HepG2 (cell line): Measurements from ENCODE around the gene RTBDN. TPM values are rescaled to one million over a fixed set of nuclear protein-coding genes. Genes with fewer than 3 reads are reported as not detected.

ENCODE experiments used
- ATF2 ChIP-seq: sonication (generic); formaldehyde crosslinking; IDR thresholded peaks from 2 replicates; pipeline ENCODE4 v1.4.0; 2020; ENCODE audit warnings: missing genetic modification reagents
- CCDC6 ChIP-seq: sonication (generic); formaldehyde crosslinking; IDR thresholded peaks from 2 replicates; pipeline ENCODE4 v1.8.1; 2022; ENCODE audit warnings: mild to moderate bottlenecking, missing genetic modification reagents, moderate library complexity
- E2F2 ChIP-seq: sonication (generic); formaldehyde crosslinking; IDR thresholded peaks from 2 replicates; pipeline ENCODE4 v1.4.0; 2020; ENCODE audit warnings: missing genetic modification reagents, borderline replicate concordance
- GABPA ChIP-seq, 2 experiments: IDR thresholded peaks; 2 replicates each; pipeline ENCODE4 v1.6.1; 2011 to 2016; ENCODE audit warnings: low read depth in 2 of 2, low read length in 1 of 2, missing biosample characterization in 1 of 2, missing genetic modification characterization in 1 of 2
- HMG20B ChIP-seq: conservative IDR thresholded peaks from 2 replicates; pipeline ENCODE4 v1.6.1; 2016; ENCODE audit warnings: missing genetic modification reagents, missing compliant biosample characterization
- HNRNPL ChIP-seq: fragments of 200-400 bp; formaldehyde crosslinking; IDR thresholded peaks from 2 replicates; pipeline ENCODE4 v1.6.1; 2017; ENCODE audit warnings: mild to moderate bottlenecking, low read depth, low read length
- IRF9 ChIP-seq: sonication (generic); formaldehyde crosslinking; IDR thresholded peaks from 2 replicates; pipeline ENCODE4 v1.8.0; 2022; ENCODE audit warnings: missing genetic modification reagents, mild to moderate bottlenecking, borderline replicate concordance
- MAFF ChIP-seq: IDR thresholded peaks from 2 replicates; pipeline ENCODE4 v1.6.1; 2011; ENCODE audit warnings: low read depth, low read length, improper control_type of control experiment
- MYC ChIP-seq: sonication (generic); formaldehyde crosslinking; IDR thresholded peaks from 2 replicates; pipeline ENCODE4 v1.9.0; 2021; ENCODE audit warnings: missing genetic modification reagents, borderline replicate concordance
- NFKBIZ ChIP-seq: IDR thresholded peaks from 2 replicates; pipeline ENCODE4 v1.6.1; 2018; ENCODE audit warnings: missing genetic modification reagents, missing compliant biosample characterization
- PRDM15 ChIP-seq: sonication (generic); formaldehyde crosslinking; IDR thresholded peaks from 2 replicates; pipeline ENCODE4 v1.4.0; 2020; ENCODE audit warnings: missing genetic modification reagents
- SALL2 ChIP-seq: sonication (generic); formaldehyde crosslinking; IDR thresholded peaks from 2 replicates; pipeline ENCODE4 v1.8.1; 2023; ENCODE audit warnings: mild to moderate bottlenecking, missing genetic modification reagents, inconsistent platforms
- SRSF4 ChIP-seq: fragments of 200-400 bp; formaldehyde crosslinking; IDR thresholded peaks from one replicate; pipeline ENCODE4 v1.6.1; 2018; ENCODE audit warnings: mild to moderate bottlenecking, low read depth, low read length, moderate library complexity; ENCODE audit not compliant: poor library complexity, severe bottlenecking
- SUZ12 ChIP-seq: fragments of 150-350 bp; IDR thresholded peaks from 2 replicates; pipeline ENCODE4 v1.6.1; 2014; ENCODE audit warnings: low read depth, low read length
- TBL1XR1 ChIP-seq: fragments of 150-350 bp; IDR thresholded peaks from 2 replicates; pipeline ENCODE4 v1.6.1; 2014; ENCODE audit warnings: borderline replicate concordance, low read length; ENCODE audit not compliant: partially characterized antibody
- ZBTB33 ChIP-seq: sonication (generic); formaldehyde crosslinking; IDR thresholded peaks from 2 replicates; pipeline ENCODE4 v1.4.0; 2020; ENCODE audit warnings: missing genetic modification reagents
- ZKSCAN8 ChIP-seq: IDR thresholded peaks from 2 replicates; pipeline ENCODE4 v1.6.1; 2016; ENCODE audit warnings: borderline replicate concordance, missing genetic modification reagents, missing compliant biosample characterization
- ZNF850 ChIP-seq: sonication (generic); formaldehyde crosslinking; conservative IDR thresholded peaks from 2 replicates; pipeline ENCODE4 v1.9.0; 2021; ENCODE audit warnings: mild to moderate bottlenecking, missing genetic modification reagents
- polyA plus RNA-seq, 8 experiments: library from polyadenylated mRNA; depleted of rRNA in 3 of 8; stranded (reverse) in 7 of 8; unstranded in 1 of 8; fragments of >200 nt; fragmentation: Illumina TruSeq in 4 of 8; extraction: Trizol in 4 of 8; gene quantifications; 2 replicates each; pipeline versions ENCODE4 v1.2.1 to v1.2.3, GENCODE V29; 2011 to 2016; ENCODE audit warnings: low read depth in 4 of 8, missing spikeins in 1 of 8, mixed read lengths in 1 of 8; ENCODE audit not compliant: insufficient read depth in 1 of 8
- total RNA-seq, 5 experiments: library from RNA; depleted of rRNA; stranded (reverse); fragments of >200 nt; fragmentation: Illumina TruSeq; extraction: Trizol; gene quantifications; 2 replicates each; pipeline ENCODE4 v1.2.3, GENCODE V29; 2016; ENCODE audit warnings: low read depth in 1 of 5

The RTBDN gene
- total and polyA plus RNA-seq, 2 of the 13 experiments (the other 11 are each of a cell fraction or from before 2014, with no cell fraction given), result 0.27 to 0.48 TPM

GRCh38 chr19:12796146-12797071 lies 38.0 kb downstream of the RTBDN start (continued):
- TF ChIP-seq ZNF850 (CRISPR knock-in tag) (no peak), PRDM15 (CRISPR knock-in tag) (no peak), HNRNPL (no peak), E2F2 (CRISPR knock-in tag) (no peak), MAFF (no peak), NFKBIZ (CRISPR knock-in tag) (peak; percentile 37; the same call in 1 of the 2 replicates), SRSF4 (no peak), CCDC6 (CRISPR knock-in tag) (0 out of 2 replicates have a peak, but pooled peaks have one; percentile 39), ZBTB33 (CRISPR knock-in tag) (peak; percentile 72), HMG20B (CRISPR knock-in tag) (no peak), ZKSCAN8 (CRISPR knock-in tag) (peak; percentile 82; the same call in 1 of the 2 replicates), SALL2 (CRISPR knock-in tag) (peak; percentile 29; the same call in 1 of the 2 replicates), SUZ12 (no peak), MYC (CRISPR knock-in tag) (peak; percentile 39; the same call in 1 of the 2 replicates), ATF2 (CRISPR knock-in tag) (peak; percentile 48; the same call in 1 of the 2 replicates), IRF9 (0 out of 2 replicates have a peak, but pooled peaks have one; percentile 23), TBL1XR1 (no peak), GABPA (IDR thresholded peaks at IDR 0.05; ENCODE audit: low read depth, low read length) (no peak), GABPA (CRISPR knock-in tag; IDR thresholded peaks at IDR 0.05; ENCODE audit: low read depth) (peak; percentile 18; the same call in 1 of the 2 replicates)
